Testis (tissue), 2 donors: ENCODE data around the gene SQSTM1.

Source experiments
- POLR2A ChIP-seq: fragments of 450-650 bp; IDR thresholded peaks from one replicate; pipeline ENCODE4 v1.6.1; 2017; ENCODE audit warnings: antibody characterized with exemption, mild to moderate bottlenecking, moderate library complexity
- TF ChIP-seq, protein P1 (sequence below), 3 experiments: fragments of 450-650 bp in 2 of 3; fragments of 200-600 bp in 1 of 3; sonication (generic) in 1 of 3; IDR thresholded peaks; one replicate each; pipeline ENCODE4 v1.5.1; 2016 to 2019; ENCODE audit warnings: antibody characterized with exemption in 3 of 3, mild to moderate bottlenecking in 2 of 3, moderate library complexity in 1 of 3

GRCh38 chr5:179879003-179879689 is 58.4 kb downstream of the SQSTM1 start:
- TF ChIP-seq, protein P1, sequence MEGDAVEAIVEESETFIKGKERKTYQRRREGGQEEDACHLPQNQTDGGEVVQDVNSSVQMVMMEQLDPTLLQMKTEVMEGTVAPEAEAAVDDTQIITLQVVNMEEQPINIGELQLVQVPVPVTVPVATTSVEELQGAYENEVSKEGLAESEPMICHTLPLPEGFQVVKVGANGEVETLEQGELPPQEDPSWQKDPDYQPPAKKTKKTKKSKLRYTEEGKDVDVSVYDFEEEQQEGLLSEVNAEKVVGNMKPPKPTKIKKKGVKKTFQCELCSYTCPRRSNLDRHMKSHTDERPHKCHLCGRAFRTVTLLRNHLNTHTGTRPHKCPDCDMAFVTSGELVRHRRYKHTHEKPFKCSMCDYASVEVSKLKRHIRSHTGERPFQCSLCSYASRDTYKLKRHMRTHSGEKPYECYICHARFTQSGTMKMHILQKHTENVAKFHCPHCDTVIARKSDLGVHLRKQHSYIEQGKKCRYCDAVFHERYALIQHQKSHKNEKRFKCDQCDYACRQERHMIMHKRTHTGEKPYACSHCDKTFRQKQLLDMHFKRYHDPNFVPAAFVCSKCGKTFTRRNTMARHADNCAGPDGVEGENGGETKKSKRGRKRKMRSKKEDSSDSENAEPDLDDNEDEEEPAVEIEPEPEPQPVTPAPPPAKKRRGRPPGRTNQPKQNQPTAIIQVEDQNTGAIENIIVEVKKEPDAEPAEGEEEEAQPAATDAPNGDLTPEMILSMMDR (IDR thresholded peaks at IDR 0.05): no peak
- TF ChIP-seq POLR2A: no peak
